Mesendoderm (in vitro differentiated cells): Measurements from ENCODE around the gene NPM3.
A peak's percentile ranks its signal among the peaks of the same experiment; 100 is the strongest.

Experiments
- DNase-seq: peaks from one replicate; pipeline ENCODE4 v3.0.0; 2013
- H2AK5ac ChIP-seq: 2 replicates; pipeline ENCODE4 v1.6.1; 2013; ENCODE audit warnings: low read length, inconsistent platforms
- H2BK120ac ChIP-seq: 2 replicates; pipeline ENCODE4 v1.6.1; 2013; ENCODE audit warnings: low read depth, mild to moderate bottlenecking, low read length, moderate library complexity, mixed read lengths
- H2BK15ac ChIP-seq: replicated peaks from 2 replicates; pipeline ENCODE4 v1.6.1; 2013; ENCODE audit warnings: low read depth, mild to moderate bottlenecking, moderate library complexity
- H2BK5ac ChIP-seq: 2 replicates; pipeline ENCODE4 v1.6.1; 2013; ENCODE audit warnings: low read length, inconsistent platforms
- H3K18ac ChIP-seq: 2 replicates; pipeline ENCODE4 v1.6.1; 2013; ENCODE audit warnings: mild to moderate bottlenecking, low read length, mixed read lengths
- H3K23ac ChIP-seq: one replicate; pipeline ENCODE4 v1.6.1; 2013; ENCODE audit warnings: low read length
- H3K27ac ChIP-seq: 2 replicates; pipeline ENCODE4 v1.5.1; 2013; ENCODE audit warnings: low read depth, mild to moderate bottlenecking, inconsistent platforms, low read length, moderate library complexity
- H3K27me3 ChIP-seq: 2 replicates; pipeline ENCODE4 v1.6.1; 2013; ENCODE audit warnings: low read length, control low read depth, mild to moderate bottlenecking, inconsistent platforms; ENCODE audit not compliant: insufficient read depth, poor library complexity
- H3K36me3 ChIP-seq: 2 replicates; pipeline ENCODE4 v1.6.1; 2013; ENCODE audit warnings: low read length, inconsistent platforms; ENCODE audit not compliant: control insufficient read depth, insufficient read depth
- H3K4ac ChIP-seq: one replicate; pipeline ENCODE4 v1.6.1; 2013; ENCODE audit warnings: low read depth, mild to moderate bottlenecking, low read length, moderate library complexity
- H3K4me1 ChIP-seq: 2 replicates; pipeline ENCODE4 v1.6.1; 2013; ENCODE audit warnings: low read depth, low read length, inconsistent platforms; ENCODE audit not compliant: control insufficient read depth
- H3K4me2 ChIP-seq: 2 replicates; pipeline ENCODE4 v1.6.1; 2013; ENCODE audit warnings: low read length
- H3K4me3 ChIP-seq: 2 replicates; pipeline ENCODE4 v1.5.1; 2013; ENCODE audit warnings: mild to moderate bottlenecking, low read length
- H3K56ac ChIP-seq: one replicate; pipeline ENCODE4 v1.6.1; 2013; ENCODE audit warnings: low read length
- H3K79me1 ChIP-seq: 2 replicates; pipeline ENCODE4 v1.6.1; 2013; ENCODE audit warnings: low read length, inconsistent platforms
- H3K79me2 ChIP-seq: 2 replicates; pipeline ENCODE4 v1.6.1; 2013; ENCODE audit warnings: mild to moderate bottlenecking, low read length; ENCODE audit not compliant: control insufficient read depth, insufficient read depth
- H3K9ac ChIP-seq: 2 replicates; pipeline ENCODE4 v1.6.1; 2013; ENCODE audit warnings: low read length, inconsistent platforms
- H4K5ac ChIP-seq: one replicate; pipeline ENCODE4 v1.6.1; 2013; ENCODE audit warnings: low read length
- H4K8ac ChIP-seq: one replicate; pipeline ENCODE4 v1.6.1; 2013; ENCODE audit warnings: low read depth, mild to moderate bottlenecking, control low read depth, low read length, moderate library complexity
- WGBS: extraction: QIAGEN DNeasy Blood & Tissue Kit; methylation state at CpG from one replicate; pipeline ENCODE4 v1.1.7; 2013; ENCODE audit warnings: low lambda C conversion rate, missing lambda C conversion rate; ENCODE audit not compliant: insufficient coverage; ENCODE audit errors: extremely low coverage; 5-methylcytosine and 5-hydroxymethylcytosine counted together

The NPM3 gene

DNA sequence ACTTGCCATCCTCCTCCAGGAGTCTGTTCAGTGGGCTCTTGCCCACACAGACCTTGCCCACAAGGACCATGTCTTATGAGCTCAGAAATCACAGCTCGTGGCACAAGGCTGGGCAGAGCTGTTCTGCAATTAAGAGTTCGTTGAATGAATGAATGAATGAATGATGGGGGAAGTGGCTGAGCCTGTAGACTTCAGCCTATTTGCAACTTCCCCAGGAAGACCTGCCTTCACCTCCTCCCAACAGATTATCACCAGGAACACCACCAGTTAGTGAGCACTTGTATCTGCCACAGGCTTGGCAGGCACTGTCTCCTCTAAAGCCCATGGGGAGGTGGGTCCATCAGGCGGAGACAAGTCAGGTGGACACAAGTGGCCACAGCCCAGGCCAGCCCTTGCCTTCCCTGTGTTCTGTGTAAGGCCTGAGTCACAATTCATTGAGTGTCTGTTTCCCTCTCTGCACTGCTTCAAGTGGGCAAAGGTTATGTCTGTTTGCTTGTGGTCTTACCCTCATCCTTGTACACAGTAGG, 5.6 kb downstream of the NPM3 start:
- Histone ChIP-seq H3K56ac (no peak overlapping the region), H3K4me2 (no peak overlapping the region), H3K4me1 (peaks cover 38% of the 10 kb centered on the region), H2BK15ac (no peak overlapping the region), H3K18ac (no peak overlapping the region), H3K23ac (no peak overlapping the region), H2BK120ac (no peak overlapping the region), H2AK5ac (no peak overlapping the region), H4K8ac (no peak overlapping the region), H3K36me3 (no peaks in the 10 kb centered on the region), H3K27me3 (peaks cover 17% of the 10 kb centered on the region), H3K9ac (no peak overlapping the region), H4K5ac (no peak overlapping the region), H3K27ac (no peak overlapping the region), H3K79me1 (peaks cover 5% of the 10 kb centered on the region), H2BK5ac (peak overlapping the region; percentile 17), H3K79me2 (peaks cover 9% of the 10 kb centered on the region), H3K4me3 (no peak overlapping the region), H3K4ac (no peak overlapping the region)
- peak; percentile 37 for DNase-seq
- no CpG with 5 or more reads among the region's 3 CpGs for WGBS

DNA sequence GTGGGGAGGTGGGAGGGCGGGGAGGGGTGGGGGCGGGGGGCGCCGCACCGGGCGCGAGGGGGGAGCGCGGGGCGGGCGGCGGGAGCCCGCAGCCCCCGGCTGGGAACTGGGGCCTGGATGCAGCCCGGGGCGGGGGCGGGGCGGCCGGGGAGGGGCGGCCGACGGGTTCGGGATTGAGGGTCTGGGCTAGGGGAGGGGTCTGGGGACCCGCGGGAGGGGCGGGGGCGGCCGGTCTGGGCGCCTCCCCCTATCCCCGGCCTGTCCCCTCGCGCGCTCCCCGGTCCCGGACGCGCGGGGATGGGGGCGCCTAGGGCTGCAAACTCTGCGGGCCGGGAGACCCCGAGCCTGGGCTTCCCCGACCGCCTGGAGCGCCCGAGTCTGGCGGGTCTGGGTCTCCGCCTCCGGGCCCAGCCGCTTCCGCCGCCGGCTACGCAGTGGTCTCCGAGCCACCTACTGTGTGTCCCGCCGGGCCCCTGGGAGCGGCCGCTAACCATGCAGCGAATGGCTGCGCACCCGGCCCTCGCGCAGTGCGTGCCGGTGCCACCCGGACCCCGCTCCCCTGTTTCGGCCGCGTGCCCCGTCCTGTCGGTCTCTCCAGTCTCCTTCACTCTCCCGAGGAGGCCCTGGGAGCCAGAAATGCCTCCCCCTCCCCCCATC, 7.0 kb downstream of the NPM3 start:
- no peak overlapping the region for H3K27ac ChIP-seq
- peaks cover 29% of the 10 kb centered on the region for H3K4me1 ChIP-seq
- no peaks in the 10 kb centered on the region for H3K79me2 ChIP-seq
- peaks cover 17% of the 10 kb centered on the region for H3K27me3 ChIP-seq
- no peak overlapping the region for H2BK5ac ChIP-seq
- peak overlapping the region; percentile 37 for H3K4me2 ChIP-seq
- peak; percentile 30 for DNase-seq
- H3K9ac ChIP-seq = peak overlapping the region; percentile 46
- no peak overlapping the region for H2BK120ac ChIP-seq
- H3K23ac ChIP-seq = no peak overlapping the region
- H3K79me1 ChIP-seq = no peaks in the 10 kb centered on the region
- no peaks in the 10 kb centered on the region for H3K36me3 ChIP-seq
- no peak overlapping the region for H3K4me3 ChIP-seq
- peak overlapping the region; percentile 77 for H3K56ac ChIP-seq
- peak overlapping the region; percentile 57 for H3K18ac ChIP-seq
- no peak overlapping the region for H4K5ac ChIP-seq
- H2BK15ac ChIP-seq = no peak overlapping the region
- no CpG with 5 or more reads among the region's 74 CpGs for WGBS
- peak overlapping the region; percentile 66 for H3K4ac ChIP-seq
- no peak overlapping the region for H4K8ac ChIP-seq
- no peak overlapping the region for H2AK5ac ChIP-seq

DNA sequence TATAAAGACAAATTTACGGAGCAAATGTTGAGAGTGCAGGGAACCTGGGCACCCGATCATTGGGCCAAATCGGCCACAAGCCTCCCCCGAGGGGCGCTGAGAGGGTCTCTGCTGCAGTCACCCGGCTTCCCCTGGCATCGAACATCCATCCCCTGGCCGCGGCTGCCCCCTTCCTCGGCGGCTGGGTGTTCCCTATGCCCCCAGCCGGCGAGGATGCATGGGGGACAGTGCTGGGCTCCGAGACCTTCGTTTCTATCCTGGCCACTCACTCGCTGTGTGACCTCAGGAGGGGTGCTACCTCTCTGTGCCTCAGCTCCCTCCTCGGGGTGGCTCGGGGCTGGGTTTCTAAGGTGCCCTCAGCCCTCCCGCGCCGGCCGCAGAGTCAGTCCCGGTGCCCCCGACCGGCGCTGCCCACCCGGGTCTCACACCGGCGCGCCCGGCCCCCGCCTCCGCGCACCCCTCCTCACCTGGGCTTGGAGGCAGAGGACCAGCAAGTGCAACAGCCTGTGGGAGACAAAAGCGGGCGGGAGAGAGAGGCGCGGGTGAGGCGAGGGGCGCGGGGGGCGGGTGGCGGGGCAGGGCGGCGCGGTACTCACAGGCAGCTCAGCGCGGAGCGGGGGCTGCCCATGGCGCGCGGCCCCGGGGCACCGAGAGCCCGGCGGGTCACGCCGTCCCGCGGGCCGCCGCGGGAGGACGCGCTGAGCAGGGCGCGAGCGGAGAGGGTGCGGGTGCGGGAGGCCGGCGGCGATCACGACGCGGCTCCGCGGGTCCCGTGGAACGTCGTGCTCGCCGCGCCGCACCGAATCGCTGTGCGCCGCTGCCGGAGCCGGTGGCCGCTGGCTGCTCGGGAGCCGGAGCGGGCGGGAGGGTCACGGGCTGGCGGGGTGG, 7.7 kb downstream of the NPM3 start, which contains the start of gene FGF8:
FGF8 (minus strand) TSS at position 842 of the 888 bp plus-strand sequence; CDS start at position 628, 214 bp downstream.
- peak within 1 kb of the TSS; percentile 57 for H3K18ac ChIP-seq
- H4K5ac ChIP-seq = no peak within 1 kb of the TSS
- no peak for DNase-seq
- peak within 1 kb of the TSS; percentile 22 for H2AK5ac ChIP-seq
- no peaks in the 10 kb centered on the region for H3K79me1 ChIP-seq
- H3K27ac ChIP-seq = no peak within 1 kb of the TSS
- no peak within 1 kb of the TSS for H2BK15ac ChIP-seq
- H3K27me3 ChIP-seq = peaks cover 17% of the 10 kb centered on the region
- peaks cover 28% of the 10 kb centered on the region for H3K4me1 ChIP-seq
- H3K23ac ChIP-seq = peak within 1 kb of the TSS; percentile 99
- H3K4me3 ChIP-seq = peak within 1 kb of the TSS; percentile 23
- H3K9ac ChIP-seq = peak within 1 kb of the TSS; percentile 67
- H2BK120ac ChIP-seq = peak within 1 kb of the TSS; percentile 5
- peak within 1 kb of the TSS; percentile 65 for H3K4me2 ChIP-seq
- no peaks in the 10 kb centered on the region for H3K79me2 ChIP-seq
- H4K8ac ChIP-seq = no peak within 1 kb of the TSS
- no peaks in the 10 kb centered on the region for H3K36me3 ChIP-seq
- peak within 1 kb of the TSS; percentile 91 for H3K56ac ChIP-seq
- no CpG with 5 or more reads among the region's 98 CpGs for WGBS
- H2BK5ac ChIP-seq = no peak within 1 kb of the TSS
- peak within 1 kb of the TSS; percentile 66 for H3K4ac ChIP-seq

DNA sequence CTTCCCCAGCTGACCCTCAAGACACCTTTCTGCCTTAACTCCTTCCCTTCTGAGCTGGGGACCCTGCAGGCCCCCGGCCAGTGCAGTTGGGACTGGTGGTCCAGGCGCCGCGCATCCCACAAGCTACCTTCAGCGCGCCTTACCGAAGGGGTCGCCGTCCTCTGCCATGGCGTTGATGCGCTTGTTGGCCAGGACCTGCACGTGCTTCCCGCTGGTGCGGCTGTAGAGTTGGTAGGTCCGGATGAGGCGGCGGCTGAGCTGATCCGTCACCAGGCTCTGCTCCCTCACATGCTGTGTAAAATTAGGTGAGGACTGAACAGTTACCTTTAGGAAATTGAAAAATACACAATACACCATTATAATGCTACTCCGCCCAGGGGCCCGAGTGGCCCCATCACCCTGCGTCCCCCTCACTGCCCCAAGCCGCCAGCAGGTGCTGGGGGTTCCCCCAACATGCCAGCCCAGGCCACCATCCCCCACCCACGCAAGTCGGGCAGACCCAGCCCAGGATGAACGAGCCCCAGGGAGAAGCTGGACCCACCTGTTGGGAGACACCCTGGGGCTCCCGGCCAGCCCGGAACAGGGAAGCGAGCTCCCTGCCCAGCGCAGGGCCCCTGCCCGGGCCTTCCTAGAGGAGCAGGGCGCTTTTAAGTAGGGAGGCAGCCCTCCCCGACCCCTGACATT, 8.5 kb downstream of the NPM3 start:
- peak overlapping the region; percentile 57 for H3K18ac ChIP-seq

DNA sequence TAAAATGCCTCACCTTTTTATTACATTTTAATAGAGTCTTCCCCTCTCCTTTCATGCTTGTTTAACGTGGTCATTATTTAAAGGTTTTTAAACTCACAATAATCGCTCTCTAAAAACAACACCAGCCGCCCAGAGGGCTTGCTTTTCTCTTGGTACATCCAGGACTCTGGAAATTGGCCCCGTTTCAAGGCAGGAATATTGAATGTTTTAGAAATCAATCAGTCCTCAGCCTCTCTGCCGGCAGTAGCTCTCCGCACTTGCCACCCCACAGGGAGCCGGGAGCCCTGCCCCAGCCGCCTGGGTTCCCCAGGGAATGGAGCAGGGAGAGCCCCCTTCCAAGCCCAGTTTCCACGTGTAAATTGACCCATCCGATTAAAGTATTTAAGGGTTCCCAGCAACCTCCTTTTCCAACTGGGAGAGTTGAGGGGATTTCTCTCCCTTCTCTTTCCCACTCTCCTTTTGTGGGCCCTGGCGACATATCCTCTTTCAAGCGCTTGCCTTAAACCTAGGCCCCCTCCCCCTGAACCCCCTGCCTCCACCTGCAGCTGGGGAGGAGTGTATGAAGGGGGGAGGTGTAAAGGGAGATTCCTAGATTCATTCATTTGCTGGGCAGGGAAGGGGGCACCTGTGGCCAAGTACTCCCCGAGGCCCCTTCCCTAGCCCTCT, 9.2 kb downstream of the NPM3 start:
- H3K4me2 ChIP-seq = peak overlapping the region; percentile 8
- WGBS = no CpG with 5 or more reads among the region's 13 CpGs

More for the DNA sequence above, 8.5 kb downstream of the NPM3 start:
- Histone ChIP-seq H2BK120ac (peak overlapping the region; percentile 5), H3K9ac (peak overlapping the region; percentile 57), H2AK5ac (no peak overlapping the region), H3K27ac (no peak overlapping the region), H3K4me2 (peak overlapping the region; percentile 41), H2BK15ac (no peak overlapping the region), H4K8ac (no peak overlapping the region), H3K56ac (peak overlapping the region; percentile 91), H3K23ac (no peak overlapping the region), H3K36me3 (no peaks in the 10 kb centered on the region), H2BK5ac (no peak overlapping the region), H3K4me3 (peak overlapping the region; percentile 19), H3K79me2 (no peaks in the 10 kb centered on the region), H4K5ac (no peak overlapping the region), H3K27me3 (peaks cover 17% of the 10 kb centered on the region), H3K4me1 (peaks cover 23% of the 10 kb centered on the region), H3K79me1 (no peaks in the 10 kb centered on the region), H3K4ac (no peak overlapping the region)
- WGBS = no CpG with 5 or more reads among the region's 32 CpGs
- peak; percentile 53 for DNase-seq

More for the DNA sequence above, 9.2 kb downstream of the NPM3 start:
- Histone ChIP-seq H3K27ac (no peak overlapping the region), H2BK15ac (no peak overlapping the region), H3K36me3 (no peaks in the 10 kb centered on the region), H3K79me2 (no peaks in the 10 kb centered on the region), H2BK120ac (no peak overlapping the region), H3K4me3 (no peak overlapping the region), H3K4me1 (peaks cover 23% of the 10 kb centered on the region), H3K27me3 (peaks cover 17% of the 10 kb centered on the region), H3K56ac (peak overlapping the region; percentile 37), H3K4ac (no peak overlapping the region), H4K5ac (no peak overlapping the region), H3K9ac (no peak overlapping the region), H2BK5ac (no peak overlapping the region), H3K18ac (no peak overlapping the region), H2AK5ac (no peak overlapping the region), H4K8ac (no peak overlapping the region), H3K23ac (peak overlapping the region; percentile 69), H3K79me1 (no peaks in the 10 kb centered on the region)
- DNase-seq = peak; percentile 10
